Stimulated activated CD8-positive, alpha-beta memory T cell treated with anti-CD3 and anti-CD28 coated beads, Interleukin-7, amount 100 ng/mL, for 48 hours (primary cell): ENCODE data around the gene FNDC3B.
"Not testable (repeated sequence)": the region's sequence is repeated elsewhere in the genome, so short reads cannot be mapped to it uniquely, and the experiment has no call there.

Experiments
- DNase-seq, 2 donors: peaks; one replicate each; pipeline ENCODE4 v3.0.0-alpha.2; 2020; ENCODE audit warnings: low read depth in 1 of 2; ENCODE audit errors: extremely low read depth in 1 of 2

The FNDC3B gene

DNA sequence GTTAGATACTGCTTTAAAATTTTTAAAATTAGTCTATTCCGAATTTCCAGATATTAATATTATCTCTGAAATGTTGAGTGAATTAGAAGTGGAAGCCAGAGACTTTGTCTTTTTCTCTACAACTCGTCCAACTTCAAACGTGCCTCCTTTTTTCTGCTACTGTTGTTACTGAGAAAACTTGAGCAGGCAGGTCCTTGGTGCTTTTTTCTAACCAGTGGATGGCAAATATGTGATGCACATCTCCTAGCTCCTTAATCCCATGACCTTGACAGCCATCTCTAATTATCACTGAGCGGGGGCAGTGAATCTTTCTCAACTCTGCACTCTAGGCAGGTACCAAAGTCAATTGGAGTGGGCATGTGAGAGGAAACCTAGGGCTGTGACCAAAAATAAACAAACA lies 50.7 kb downstream of the FNDC3B start:
- no peak for DNase-seq

DNA sequence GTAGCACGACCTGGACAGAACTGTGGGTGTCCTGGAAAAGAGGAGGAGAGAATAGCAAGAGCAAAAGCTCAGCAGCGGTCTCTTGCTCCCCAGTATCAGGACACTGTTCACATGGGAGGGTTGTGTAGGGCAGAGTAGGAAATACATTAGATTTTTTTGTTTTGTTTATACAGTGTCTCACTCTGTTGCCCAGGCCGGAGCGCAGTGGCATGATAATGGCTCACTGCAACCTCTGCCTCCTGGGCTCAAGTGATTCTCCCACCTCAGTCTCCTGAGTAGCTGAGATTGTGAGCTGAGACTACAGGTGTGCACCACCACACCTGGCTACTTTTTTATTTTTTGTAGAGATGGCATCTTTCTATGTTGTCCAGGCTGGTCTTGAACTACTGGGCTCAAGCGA lies 53.3 kb downstream of the FNDC3B start:
- no peak for DNase-seq

DNA sequence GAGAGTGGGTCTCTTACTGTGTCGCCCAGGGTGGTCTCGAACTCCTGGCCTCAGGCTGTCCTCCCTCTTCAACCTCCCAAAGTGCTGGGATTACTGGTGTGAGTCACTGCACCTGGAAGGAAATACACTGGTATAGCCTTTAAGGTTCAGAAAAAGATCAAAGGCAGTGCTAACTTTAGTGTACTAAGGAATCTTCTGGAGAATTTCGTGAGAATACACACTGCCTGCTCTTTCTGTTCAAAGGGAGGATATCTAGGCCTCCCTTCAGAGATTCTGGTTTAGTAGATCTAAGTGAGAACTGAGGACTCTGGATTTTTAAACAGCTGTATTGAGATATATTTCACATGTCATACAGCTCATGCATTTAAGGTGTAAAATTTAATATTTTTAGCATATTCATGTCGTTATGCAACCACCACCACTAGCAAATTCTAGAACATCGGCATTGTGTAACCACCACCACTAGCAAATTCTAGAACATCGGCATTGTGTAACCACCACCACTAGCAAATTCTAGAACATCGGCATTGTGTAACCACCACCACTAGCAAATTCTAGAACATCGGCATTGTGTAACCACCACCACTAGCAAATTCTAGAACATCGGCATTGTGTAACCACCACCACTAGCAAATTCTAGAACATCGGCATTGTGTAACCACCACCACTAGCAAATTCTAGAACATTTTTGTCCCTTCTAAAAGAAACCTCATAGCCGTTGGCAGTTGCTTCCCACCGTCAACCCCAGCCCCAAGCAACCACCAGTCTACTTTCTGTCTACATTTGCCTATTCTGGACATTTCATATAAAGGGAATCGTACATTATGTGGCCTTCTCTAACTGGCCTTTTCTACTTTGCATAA lies 54.4 kb downstream of the FNDC3B start:
- not testable (repeated sequence) for DNase-seq

DNA sequence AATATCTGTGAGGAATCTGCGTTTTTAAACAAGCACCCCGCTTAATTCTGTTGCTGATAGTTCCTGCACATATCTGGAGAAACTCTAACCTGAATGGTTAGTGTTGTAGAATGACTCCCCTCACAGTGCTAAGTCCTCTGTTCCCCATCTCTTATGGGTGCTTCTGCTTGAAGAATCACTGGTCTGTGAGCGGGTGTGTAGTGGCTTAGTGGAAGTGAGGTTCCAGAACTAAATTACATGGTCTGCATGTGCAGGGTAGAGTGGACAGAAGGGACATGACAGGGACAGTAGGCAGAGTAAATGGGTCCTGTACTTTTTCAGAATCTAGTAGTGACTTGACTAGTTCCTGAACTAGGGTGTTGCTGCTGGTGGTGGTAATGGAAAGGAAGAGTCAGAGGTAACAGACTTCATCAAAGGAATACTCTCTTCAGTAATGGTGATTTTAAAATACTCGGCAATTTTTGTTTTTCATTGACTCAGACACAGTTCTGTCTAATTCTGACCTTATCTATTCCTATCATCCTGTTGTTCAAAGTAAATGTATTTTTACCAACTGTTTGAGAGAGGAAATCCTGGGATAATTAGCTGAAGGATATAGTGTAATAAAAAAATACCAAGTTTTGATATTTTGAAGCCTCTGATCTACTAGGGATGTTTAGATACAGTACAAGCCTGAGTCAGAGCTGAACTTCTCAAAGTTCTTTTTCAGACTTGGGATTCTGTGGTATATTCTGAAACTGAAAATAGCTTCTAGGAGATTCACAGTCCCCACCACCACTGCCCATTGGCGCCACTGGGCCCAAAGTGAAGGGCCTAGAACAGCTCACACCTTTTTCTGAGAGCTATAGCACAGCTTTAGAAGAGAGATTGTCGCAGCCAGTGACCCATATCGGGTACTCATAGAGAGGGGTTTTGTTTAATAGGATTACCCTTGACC lies 55.5 kb downstream of the FNDC3B start:
- no peak for DNase-seq

DNA sequence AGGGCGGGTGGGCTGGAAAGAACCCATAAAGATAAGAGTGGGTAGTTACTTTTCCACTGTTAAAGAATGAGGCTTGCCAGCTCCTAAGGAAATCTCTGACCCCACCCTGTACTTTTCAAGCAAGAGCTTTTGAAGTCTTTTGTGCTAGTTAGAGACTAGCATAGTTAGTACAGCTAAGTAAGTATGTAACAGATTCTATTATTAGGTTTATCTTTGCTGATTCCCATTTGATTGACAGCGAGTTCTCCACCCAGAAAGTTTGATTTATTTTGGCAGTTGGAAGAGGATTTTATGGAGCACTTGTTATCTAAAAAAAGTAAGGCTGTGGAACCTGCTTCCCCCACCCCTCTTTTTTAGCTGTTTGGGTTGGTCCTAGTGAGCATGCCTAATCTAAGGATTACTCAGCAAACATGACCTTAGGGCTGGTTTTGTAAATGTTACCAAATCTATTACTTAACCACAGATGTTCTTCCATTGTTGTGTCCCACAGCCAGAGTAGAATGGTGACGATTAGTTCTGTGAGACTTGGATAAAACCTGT lies 57.6 kb downstream of the FNDC3B start:
- DNase-seq, result no peak

DNA sequence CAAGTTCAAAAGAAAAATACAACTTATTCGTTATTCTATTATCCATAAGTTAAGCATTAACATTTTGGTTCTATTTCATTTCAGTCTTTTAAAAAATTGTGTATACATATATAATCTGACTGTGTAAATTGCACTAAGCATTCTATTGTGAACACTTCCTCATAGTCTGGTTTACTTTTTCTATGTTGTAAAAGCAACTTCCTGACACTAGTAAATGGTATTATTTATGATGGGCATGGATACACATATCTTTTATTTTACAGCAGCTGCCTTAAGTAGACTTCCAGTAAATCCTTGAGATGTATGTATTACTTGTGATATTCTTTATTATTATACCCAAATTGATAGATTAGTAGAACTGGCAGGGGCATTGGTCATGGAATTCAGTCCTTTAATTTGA lies 58.2 kb downstream of the FNDC3B start:
- DNase-seq, result no peak

DNA sequence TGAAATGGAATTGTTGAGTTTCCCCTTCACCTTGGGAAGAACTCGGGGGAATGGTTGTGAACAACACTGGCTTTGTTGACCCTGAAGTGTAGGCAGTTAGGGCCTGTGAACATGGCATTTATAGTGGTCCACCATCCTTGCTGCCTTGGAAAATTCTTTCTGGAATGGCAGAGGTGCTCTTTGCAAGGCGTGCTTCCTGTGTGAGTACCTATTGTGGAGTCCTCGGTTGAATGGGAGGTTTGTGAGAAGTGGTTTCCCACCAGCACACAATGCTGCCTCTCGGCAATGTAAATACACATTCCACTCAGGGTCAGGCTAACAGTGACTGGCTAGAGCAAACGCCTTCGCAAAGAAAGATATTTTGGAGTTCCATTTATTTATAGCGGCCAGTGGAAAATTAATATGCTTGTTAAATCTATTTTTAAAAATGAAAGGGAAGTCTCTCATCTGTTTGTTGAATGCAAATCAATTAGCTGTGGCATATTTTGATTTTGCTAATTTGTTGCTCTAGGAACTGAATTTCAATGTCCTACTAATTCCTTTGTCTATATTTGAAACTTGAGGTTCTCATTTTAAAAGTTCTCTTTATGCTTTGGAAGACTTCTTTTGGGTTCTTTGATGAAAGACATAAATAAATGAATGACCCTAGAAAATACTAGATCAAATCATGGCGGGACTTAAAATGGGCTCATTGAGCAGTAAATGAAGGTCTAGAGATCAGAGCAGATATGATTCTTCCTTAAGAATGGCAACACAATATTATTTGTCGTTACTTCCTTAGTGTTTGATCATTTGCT lies 59.5 kb downstream of the FNDC3B start:
- DNase-seq, result no peak

DNA sequence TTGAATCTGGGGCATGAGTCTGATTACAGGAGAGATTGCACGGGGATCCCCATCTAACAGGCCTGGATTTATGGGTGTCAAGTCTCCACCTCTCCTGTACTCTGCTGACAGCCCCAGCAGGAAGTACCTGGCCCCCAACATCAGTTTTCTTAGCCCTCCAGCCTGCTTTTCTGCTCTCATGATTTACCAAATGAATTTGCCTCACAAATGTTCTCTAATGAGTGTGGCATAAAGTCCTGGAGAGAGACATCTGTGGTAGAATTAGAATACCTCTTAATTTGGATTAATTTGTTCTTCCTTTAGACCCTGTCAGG lies 60.1 kb downstream of the FNDC3B start:
- no peak for DNase-seq

DNA sequence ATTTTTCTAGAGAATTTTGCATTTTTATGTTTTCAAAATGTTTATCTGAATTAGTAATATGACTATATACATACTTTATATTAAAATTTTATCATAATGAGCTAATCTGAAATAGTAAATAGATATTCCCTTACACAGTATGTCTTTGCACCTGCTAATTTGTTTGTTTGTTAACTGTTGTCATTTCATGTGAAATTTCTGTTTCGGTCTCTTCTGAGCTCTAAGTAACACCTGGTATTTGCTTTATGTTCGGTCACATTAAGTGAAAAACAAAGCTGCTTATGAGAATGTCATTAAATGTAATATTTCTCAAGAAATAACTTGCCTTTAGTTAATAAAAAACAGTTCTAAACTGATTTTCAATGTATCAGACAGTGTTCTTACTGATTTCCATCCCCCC lies 61.1 kb downstream of the FNDC3B start:
- DNase-seq, result no peak

DNA sequence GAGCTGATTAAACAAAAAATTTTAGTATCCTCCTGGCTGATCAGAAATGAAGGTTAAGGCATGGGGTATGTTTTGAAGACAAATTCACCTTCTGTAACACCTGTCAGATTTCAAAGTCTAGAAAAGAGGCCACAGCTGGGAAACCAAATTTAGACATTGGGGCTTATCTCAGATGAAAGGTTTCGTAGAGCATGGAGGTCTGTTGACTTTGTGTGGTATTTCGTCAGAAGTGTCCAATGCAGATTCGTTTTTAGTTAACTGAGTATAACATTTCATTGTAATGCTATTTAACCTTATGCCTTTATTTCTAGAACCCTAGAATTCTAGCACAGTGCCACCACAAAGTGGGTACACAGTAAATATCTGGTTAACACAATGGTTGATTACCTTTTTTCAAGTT lies 61.7 kb downstream of the FNDC3B start:
- DNase-seq, result no peak

DNA sequence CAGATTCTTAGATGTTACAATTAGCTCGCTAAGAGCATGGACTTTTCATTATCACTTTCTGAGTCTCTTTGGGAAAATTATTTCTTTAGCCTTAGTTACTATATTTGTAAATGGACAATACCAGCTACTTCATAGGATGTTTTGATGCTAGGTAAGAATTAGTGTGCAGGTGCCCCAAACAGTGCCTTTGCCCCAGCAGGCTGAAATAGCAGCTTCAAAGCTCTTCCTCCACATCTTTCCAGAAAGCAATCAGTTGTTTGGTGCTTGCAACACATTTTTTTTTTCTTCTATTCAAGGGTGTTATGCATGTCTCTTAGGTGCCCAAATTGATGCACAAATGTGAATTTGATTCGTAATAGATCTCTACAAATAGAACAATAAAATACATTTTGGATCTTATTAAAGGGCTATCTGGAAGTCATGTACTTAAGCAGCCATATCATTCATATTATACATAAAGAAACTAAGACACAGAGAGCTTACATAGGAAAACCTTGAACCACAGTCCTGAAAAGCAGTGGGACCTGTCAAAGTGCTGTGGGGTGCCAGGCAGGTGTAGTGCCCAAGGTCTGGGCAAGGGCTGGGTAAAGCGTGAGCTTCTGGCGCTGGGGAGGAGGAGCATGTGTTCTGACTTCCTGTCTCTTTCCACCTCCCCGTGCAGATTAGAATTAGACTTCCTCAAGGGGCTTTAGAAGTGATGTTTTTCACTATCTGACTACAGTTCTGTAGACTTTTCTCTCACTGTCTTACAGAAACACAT lies 62.9 kb downstream of the FNDC3B start:
- DNase-seq, result no peak

DNA sequence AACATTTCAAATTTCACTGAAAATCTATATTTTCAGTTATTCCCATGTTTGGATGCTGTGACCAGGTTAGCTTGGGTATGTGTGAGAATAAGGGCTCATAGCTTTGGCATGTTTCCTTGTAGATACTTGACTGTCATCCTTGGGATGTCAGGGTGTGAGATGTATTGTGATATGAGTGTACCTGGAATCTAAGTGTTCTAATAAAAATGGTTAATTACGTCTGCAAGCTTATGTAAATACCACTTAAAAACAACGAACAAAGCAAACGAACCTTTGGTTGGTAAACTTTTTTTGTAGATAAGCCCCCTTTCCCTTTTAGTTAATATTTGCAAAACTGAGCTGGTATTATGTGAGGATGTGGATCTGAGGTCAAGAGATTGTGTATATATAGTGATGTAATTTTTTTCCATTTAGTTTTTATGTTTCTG lies 63.5 kb downstream of the FNDC3B start:
- no peak for DNase-seq

DNA sequence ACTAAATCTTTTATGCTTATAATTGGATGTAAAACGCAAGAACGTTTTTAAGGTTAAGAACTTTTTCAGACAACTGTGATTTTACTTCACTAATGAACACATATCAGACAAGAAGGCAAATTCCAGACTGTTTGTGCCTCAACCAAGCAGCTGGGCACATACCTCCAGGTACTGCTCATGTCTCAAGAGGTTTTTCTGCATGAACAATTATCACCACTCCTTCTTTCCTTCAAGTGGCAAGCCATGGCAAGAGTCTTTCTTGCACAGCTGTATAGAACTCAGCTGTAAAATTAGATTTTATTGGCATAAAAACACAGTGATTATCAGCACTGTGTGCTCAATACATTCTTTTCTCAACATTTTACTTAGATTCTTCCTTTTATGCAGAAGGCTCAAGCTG lies 64.3 kb downstream of the FNDC3B start:
- no peak for DNase-seq

DNA sequence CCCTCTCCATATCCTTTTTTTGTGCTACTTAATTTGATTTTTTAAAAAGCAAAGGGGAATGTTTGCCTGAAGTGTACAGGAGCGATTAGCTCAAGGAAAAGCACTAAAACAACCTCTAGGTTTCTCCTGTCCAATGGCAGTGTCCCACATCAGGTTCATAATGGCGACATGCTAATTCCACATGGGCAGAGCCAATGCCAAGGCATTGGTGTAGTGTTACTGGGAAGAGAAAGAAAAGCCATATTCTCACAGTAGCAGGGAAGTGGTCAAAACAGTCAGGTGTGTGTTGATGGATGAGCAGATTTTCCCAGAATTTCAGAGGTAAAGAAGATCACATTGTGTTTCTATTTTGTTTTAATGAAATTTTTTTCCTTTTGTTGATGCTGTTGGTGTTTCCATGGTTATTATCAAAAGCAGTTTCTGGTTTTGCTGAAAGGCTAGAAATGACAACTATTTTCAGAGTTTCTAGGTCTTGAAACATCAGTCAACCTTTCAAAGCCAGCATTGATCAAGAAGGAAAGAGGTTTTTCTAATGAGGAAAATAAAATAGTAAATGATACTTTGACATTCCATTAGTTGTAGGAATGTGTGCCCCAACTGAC lies 65.2 kb downstream of the FNDC3B start:
- no peak for DNase-seq

DNA sequence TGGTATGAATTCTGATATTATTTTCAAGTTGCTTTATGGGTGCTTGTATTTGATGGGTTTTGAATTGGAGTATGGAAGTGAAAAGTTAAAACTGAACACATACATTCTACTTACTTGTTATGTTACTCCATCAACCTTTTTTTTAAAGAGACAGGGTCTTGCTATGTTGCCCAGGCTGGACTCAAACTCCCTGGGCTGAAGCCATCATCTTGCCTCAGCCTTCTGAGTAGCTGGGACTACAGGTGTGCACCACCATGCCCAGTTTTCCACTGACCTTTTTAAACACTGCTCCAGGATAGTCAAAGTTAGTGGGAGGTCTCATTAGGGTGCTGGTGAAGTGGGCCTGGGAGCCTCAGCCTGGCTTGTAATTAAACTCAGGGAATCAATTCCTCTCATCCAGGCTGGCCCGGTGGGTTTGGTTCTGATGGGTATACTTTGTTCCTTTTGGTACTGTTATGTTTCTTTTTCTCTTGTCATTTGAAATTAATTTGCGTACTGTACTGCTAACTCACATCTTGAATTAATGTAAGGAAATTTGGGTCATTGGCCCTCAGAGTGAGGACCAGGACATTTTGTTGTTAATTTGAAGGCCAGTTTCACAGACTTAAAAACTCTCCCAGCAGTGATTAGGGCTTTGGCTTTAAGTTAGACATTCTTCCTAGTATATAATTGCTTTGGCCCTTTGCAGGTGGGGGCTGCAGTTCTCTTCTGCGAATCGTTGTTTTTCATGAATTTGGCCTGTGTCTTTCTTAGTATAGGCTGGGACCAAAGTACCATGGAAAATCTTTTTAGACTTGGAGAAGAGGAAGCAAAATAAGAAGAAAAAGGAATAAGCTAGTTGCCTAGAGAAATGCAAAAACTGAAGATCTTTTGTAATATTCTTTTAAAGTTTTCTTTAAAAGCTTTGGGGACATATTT lies 66.9 kb downstream of the FNDC3B start:
- no peak for DNase-seq

DNA sequence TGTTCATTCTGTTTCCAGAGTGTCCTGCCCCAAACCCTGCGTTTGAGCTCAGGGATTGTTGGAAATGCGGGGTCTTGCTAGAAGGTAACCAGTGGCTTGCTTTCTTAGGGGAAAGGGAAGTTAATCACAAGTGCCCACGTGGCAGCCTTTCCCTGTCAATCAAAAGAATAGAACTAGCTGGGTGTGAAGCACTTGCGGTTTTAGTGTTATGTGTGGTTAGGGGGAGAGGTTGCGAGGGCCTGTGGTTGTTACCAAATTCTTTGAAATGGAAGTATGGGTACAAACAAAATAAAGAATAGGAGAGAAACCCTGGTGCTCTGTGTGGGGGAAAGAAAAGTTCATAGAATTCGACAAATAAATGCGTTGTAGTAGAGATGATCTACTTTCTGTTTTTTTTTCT lies 67.6 kb downstream of the FNDC3B start:
- DNase-seq, result peak; percentile 45 to 65

DNA sequence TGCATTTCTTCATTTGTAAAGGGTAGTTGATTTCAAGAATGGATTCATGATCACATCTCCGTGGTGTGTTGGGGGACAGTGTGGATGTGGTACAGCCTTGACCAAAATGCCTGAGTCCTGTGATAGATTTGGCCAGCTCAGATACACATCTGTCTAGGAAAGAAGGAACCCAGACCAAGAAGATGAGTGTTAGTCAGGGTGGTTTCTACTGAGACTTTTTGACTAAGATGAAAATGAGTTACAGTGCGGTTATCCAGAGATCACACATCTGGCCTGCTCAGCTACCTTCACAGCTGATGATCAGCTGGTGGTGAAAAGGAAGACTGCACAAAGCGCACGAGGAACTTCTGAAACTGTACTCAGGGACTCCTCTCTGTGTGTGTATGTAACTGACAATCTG lies 68.0 kb downstream of the FNDC3B start:
- peak in 1 of 2 donors; percentile 68 for DNase-seq

DNA sequence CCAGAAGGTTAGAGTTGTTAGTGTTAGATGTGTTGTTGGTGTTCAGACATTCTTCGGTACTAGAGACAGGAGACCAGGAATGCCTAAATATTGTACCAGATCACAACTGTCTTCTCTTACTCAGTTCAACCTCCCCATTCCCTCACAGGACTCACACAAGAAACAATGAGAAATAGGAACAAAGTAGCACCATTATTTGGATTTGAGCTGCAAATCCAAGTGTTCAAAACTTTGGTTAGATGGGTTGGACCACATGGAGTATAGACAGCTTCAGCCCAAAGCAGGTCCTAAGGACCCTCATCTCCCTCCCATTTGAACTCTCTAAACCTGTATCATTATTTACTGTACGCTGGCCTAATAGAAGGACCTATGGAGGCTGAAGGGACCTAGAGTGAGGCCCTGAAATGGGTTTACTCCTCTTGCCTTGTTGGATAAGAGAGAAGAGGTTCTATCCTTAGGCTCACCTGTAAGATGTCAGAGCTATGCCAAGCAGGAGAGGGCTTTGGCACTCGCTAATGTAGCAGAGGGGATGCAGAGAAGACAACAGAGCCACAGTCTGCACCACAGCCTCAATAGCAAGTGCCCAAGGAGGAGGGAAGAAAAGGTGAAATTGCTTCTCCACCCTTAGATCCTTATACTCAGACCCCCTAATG lies 70.9 kb downstream of the FNDC3B start:
- DNase-seq, result no peak
